Caco-2 (cell line): Measurements from ENCODE around the gene KRTAP19-8. TPM values are rescaled to one million over a fixed set of nuclear protein-coding genes. Genes with fewer than 3 reads are reported as not detected.

Experiments used
- BruUV-seq: library from RNA; stranded (reverse); fragments of 400-500 nt; replicated peaks from 2 replicates; lab custom pipeline; 2021; lab: Mats Ljungman, UMichigan
- CTCF ChIA-PET: fragments of 300-600 bp; sonication (Branson Sonifier 250); formaldehyde crosslinking; loops from one replicate; lab custom pipeline; 2022; ENCODE audit warnings: antibody characterized with exemption; lab: Charles Lee
- POLR2A ChIA-PET: fragments of 300-600 bp; sonication (Branson Sonifier 250); formaldehyde crosslinking; loops from one replicate; lab custom pipeline; 2022; ENCODE audit warnings: antibody characterized with exemption; lab: Charles Lee
- DNase-seq, 2 experiments: peaks; one replicate each; pipeline versions ENCODE4 v3.0.0 to v3.0.0-alpha.2; 2020 to 2022
- H3K27me3 ChIP-seq: replicated peaks from 2 replicates; pipeline ENCODE4 v1.6.0; 2011; ENCODE audit warnings: low read length; ENCODE audit not compliant: control insufficient read depth, insufficient read depth
- H3K36me3 ChIP-seq: 2 replicates; pipeline ENCODE4 v1.5.1; 2011; ENCODE audit warnings: low read length; ENCODE audit not compliant: control insufficient read depth, insufficient read depth
- H3K4me1 ChIP-seq: fragments of 250-450 bp; sonication (Bioruptor Pico); 2 replicates; pipeline ENCODE4 v1.5.1; 2020; ENCODE audit warnings: mild to moderate bottlenecking
- H3K4me3 ChIP-seq: 2 replicates; pipeline ENCODE4 v1.5.1; 2011; ENCODE audit warnings: low read depth, mild to moderate bottlenecking, control low read depth, low read length
- H3K9me3 ChIP-seq: fragments of 250-450 bp; sonication (Bioruptor Pico); 2 replicates; pipeline ENCODE4 v1.5.1; 2020; ENCODE audit warnings: mild to moderate bottlenecking, moderate library complexity
- H3K27ac Mint-ChIP-seq: one replicate; pipeline ENCODE4 v1.8.0; 2022; ENCODE audit warnings: mixed read lengths; ENCODE audit not compliant: unreplicated experiment
- H3K27me3 Mint-ChIP-seq: one replicate; pipeline ENCODE4 v1.8.0; 2022; ENCODE audit warnings: mixed read lengths; ENCODE audit not compliant: insufficient read depth, unreplicated experiment
- H3K36me3 Mint-ChIP-seq: one replicate; pipeline ENCODE4 v1.8.0; 2022; ENCODE audit warnings: mild to moderate bottlenecking, mixed read lengths; ENCODE audit not compliant: insufficient read depth, unreplicated experiment
- H3K4me1 Mint-ChIP-seq: one replicate; pipeline ENCODE4 v1.8.0; 2022; ENCODE audit warnings: low read depth, mixed read lengths; ENCODE audit not compliant: unreplicated experiment
- H3K4me3 Mint-ChIP-seq: one replicate; pipeline ENCODE4 v1.8.0; 2022; ENCODE audit warnings: mild to moderate bottlenecking, moderate library complexity, mixed read lengths; ENCODE audit not compliant: unreplicated experiment
- H3K9me3 Mint-ChIP-seq: one replicate; pipeline ENCODE4 v1.8.0; 2022; ENCODE audit warnings: mixed read lengths; ENCODE audit not compliant: unreplicated experiment
- intact Hi-C: fragments of 100-400 bp; cut with micrococcal nuclease; formaldehyde crosslinking; loops from one replicate; pipeline ENCODE4 v1.10.0; 2022; ENCODE audit not compliant: unreplicated experiment
- total RNA-seq: library from RNA; stranded (reverse); gene quantifications from 2 replicates; pipeline ENCODE4 v1.2.3, GENCODE V29; 2022
- TF ChIP-seq, protein P1 (sequence below), 2 experiments: fragments of 200-600 bp in 1 of 2; IDR thresholded peaks; 1 replicate in 1 of 2; 2 replicates in 1 of 2; pipeline versions ENCODE4 v1.5.1 to v1.8.0; 2011 to 2022; ENCODE audit warnings: antibody characterized with exemption in 1 of 2, control low read depth in 1 of 2, inconsistent platforms in 1 of 2, low read depth in 1 of 2, low read length in 1 of 2, mild to moderate bottlenecking in 1 of 2, moderate library complexity in 1 of 2; ENCODE audit not compliant: insufficient read depth in 1 of 2, severe bottlenecking in 1 of 2, unreplicated experiment in 1 of 2

Gene KRTAP19-8
- total RNA-seq, 1 experiment from 2014 or later = not detected

DNA sequence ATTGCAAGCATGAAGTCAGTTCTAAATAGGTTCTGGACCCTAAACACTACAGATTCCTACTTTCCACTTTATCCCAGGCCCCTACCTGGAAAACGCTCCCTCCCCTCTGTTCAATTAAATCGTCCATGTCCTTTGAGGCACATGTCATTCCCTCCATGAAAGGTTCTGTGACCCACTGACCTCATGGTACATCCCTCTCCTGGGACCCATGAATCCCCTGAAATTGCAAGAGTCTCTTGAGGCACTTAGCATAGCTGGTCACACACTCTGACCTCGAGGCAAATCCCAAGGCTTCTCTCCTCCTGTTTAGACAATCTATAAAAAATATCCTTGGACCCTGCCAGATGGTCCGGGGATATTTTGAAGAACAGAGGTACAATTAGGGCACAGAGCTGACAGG lies 34.3 kb upstream of the KRTAP19-8 start:
- H3K36me3 ChIP-seq = no peaks in the 10 kb centered on the region
- Mint-ChIP-seq H3K27me3 (peaks cover 4% of the 10 kb centered on the region), H3K27ac (no peak overlapping the region), H3K4me1 (no peaks in the 10 kb centered on the region), H3K9me3 (no peaks in the 10 kb centered on the region), H3K36me3 (no peaks in the 10 kb centered on the region), H3K4me3 (no peak overlapping the region)
- CTCF ChIA-PET = no interaction called here
- BruUV-seq = no TSS peak
- H3K4me3 ChIP-seq = no peak overlapping the region
- intact Hi-C loops = loop anchor here (5.0 kb wide), 1 partner anchor 565 kb away; no protein-coding TSS in a partner anchor
- H3K27me3 ChIP-seq = no peaks in the 10 kb centered on the region
- H3K9me3 ChIP-seq = no peaks in the 10 kb centered on the region
- DNase-seq = no peak
- POLR2A ChIA-PET = no interaction called here
- no peaks in the 10 kb centered on the region for H3K4me1 ChIP-seq
- TF ChIP-seq, protein P1, sequence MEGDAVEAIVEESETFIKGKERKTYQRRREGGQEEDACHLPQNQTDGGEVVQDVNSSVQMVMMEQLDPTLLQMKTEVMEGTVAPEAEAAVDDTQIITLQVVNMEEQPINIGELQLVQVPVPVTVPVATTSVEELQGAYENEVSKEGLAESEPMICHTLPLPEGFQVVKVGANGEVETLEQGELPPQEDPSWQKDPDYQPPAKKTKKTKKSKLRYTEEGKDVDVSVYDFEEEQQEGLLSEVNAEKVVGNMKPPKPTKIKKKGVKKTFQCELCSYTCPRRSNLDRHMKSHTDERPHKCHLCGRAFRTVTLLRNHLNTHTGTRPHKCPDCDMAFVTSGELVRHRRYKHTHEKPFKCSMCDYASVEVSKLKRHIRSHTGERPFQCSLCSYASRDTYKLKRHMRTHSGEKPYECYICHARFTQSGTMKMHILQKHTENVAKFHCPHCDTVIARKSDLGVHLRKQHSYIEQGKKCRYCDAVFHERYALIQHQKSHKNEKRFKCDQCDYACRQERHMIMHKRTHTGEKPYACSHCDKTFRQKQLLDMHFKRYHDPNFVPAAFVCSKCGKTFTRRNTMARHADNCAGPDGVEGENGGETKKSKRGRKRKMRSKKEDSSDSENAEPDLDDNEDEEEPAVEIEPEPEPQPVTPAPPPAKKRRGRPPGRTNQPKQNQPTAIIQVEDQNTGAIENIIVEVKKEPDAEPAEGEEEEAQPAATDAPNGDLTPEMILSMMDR (IDR thresholded peaks at IDR 0.05; ENCODE audit: insufficient read depth in 1 of 2, low read depth in 1 of 2, low read length in 1 of 2, severe bottlenecking in 1 of 2, unreplicated experiment in 1 of 2) = no peak

DNA sequence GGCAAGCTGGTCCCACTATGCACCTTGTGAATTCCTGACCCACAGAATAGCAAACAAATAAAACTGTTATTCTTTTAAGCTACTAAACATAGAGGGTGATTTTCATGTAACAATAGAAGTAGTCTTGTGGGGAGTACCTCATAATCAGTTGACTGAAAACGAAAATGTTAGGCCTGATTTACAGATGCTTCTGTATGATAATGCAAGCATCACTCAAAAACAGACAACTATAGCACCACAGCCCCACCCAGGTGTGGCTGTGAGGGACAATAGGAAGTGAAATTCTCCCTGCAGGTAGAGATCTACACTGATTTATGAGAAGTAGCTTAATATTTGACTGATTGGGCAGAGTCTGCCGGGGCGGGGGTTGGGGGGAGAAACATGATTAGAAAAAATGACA lies 26.5 kb upstream of the KRTAP19-8 start:
- peaks cover 6% of the 10 kb centered on the region for H3K27me3 Mint-ChIP-seq
- H3K4me3 ChIP-seq = no peak overlapping the region
- no peaks in the 10 kb centered on the region for H3K9me3 Mint-ChIP-seq
- TF ChIP-seq, protein P1 (IDR thresholded peaks at IDR 0.05; ENCODE audit: insufficient read depth in 1 of 2, low read depth in 1 of 2, low read length in 1 of 2, severe bottlenecking in 1 of 2, unreplicated experiment in 1 of 2) = no peak
- H3K9me3 ChIP-seq = no peaks in the 10 kb centered on the region
- H3K36me3 ChIP-seq = no peaks in the 10 kb centered on the region
- H3K4me3 Mint-ChIP-seq = no peak overlapping the region
- H3K27ac Mint-ChIP-seq = no peak overlapping the region
- H3K4me1 ChIP-seq = no peaks in the 10 kb centered on the region
- no peaks in the 10 kb centered on the region for H3K36me3 Mint-ChIP-seq
- CTCF ChIA-PET = no interaction called here
- DNase-seq = no peak
- H3K4me1 Mint-ChIP-seq = no peaks in the 10 kb centered on the region
- intact Hi-C loops = no loop called here
- no TSS peak for BruUV-seq
- H3K27me3 ChIP-seq = no peaks in the 10 kb centered on the region
- POLR2A ChIA-PET = no interaction called here

DNA sequence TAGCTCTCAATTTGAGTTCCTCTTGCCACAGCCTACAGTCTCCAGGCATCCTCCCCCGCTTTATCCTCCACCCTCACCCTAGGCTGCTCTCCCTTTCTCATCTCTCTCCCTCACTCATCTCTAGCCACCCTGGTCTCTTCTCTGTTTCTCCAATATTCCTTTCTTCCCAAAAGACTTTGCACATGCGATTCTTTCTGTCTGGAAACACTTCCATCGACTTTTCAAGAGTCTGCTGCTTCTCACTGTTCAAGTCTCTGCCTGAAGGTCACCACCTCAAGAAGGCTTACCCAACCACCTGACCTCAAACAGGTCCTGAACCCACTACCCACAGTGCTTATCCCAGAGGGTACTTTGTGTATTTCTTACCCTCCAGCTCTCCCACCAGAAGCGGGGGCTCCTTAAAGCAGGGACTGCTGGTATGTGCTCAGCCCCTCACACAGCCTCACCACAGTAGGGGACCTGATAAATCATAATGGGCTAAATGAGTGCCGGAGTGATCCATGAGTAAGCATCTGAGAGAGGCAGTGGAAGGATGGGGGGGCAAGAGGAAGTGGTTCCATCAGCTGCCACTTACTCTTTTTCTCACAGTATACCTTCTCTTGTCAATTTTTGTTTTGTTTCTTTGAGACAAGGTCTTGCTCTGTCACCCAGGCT lies 14.3 kb upstream of the KRTAP19-8 start:
- H3K4me1 ChIP-seq = no peaks in the 10 kb centered on the region
- intact Hi-C loops = no loop called here
- POLR2A ChIA-PET = no interaction called here
- no peak for DNase-seq
- H3K36me3 ChIP-seq = no peaks in the 10 kb centered on the region
- Mint-ChIP-seq H3K36me3 (no peaks in the 10 kb centered on the region), H3K9me3 (no peaks in the 10 kb centered on the region), H3K4me1 (no peaks in the 10 kb centered on the region), H3K27ac (no peak overlapping the region), H3K27me3 (peaks cover 8% of the 10 kb centered on the region), H3K4me3 (no peak overlapping the region)
- CTCF ChIA-PET = no interaction called here
- no peaks in the 10 kb centered on the region for H3K27me3 ChIP-seq
- TF ChIP-seq, protein P1 (IDR thresholded peaks at IDR 0.05; ENCODE audit: insufficient read depth in 1 of 2, low read depth in 1 of 2, low read length in 1 of 2, severe bottlenecking in 1 of 2, unreplicated experiment in 1 of 2) = no peak
- no peak overlapping the region for H3K4me3 ChIP-seq
- H3K9me3 ChIP-seq = no peaks in the 10 kb centered on the region
- no TSS peak for BruUV-seq
